Activated CD8-positive, alpha-beta memory T cell treated with anti-CD3 and anti-CD28 coated beads, Interleukin-2, amount 50 U/mL, for 24 hours (primary cell): ENCODE data around the gene PBRM1.
A peak's percentile ranks its signal among the peaks of the same experiment; 100 is the strongest.
"Not testable (repeated sequence)": the region's sequence is repeated elsewhere in the genome, so short reads cannot be mapped to it uniquely, and the experiment has no call there.

ENCODE experiments used
- DNase-seq: peaks from one replicate; pipeline ENCODE4 v3.0.0-alpha.2; 2020; ENCODE audit errors: extremely low read depth

PBRM1 gene

DNA sequence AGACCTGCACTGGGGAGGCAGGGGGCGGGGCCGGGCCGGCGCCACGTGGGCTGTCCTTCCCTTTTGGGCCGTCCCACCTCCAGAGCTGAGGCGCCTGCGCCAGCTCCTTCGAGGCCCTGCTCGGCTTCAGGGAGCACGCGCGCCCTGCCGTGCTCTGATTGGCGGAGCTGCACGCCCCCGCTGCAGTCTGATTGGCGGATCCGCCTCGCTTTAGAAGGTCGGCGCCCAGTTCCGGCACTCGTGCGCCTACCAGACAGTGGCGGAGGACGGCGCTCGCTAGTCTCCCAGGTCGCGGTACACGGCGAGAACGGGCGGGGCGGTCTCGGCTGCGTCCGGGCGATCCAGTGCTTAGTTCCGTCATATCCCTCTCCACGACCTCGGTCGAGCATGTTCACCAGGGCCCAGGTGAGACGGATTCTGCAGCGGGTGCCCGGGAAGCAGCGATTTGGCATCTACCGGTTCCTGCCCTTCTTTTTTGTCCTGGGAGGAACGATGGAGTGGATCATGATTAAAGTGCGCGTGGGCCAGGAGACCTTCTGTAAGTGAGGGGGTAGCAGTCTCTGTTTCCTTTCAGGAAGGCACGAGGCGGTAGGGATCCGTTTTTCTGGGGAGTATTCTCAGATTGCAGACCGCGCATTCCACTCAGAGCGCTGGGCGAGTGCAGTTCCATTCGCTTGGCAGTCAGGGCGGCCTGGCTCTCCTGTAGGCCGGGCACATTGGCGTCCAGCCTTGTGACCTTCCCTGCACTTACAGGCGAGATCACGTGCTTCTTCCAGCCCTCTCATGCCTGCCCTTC, 149.1 kb downstream of the PBRM1 start, which contains the start of gene UQCC5:
Gene UQCC5, plus strand, starts transcription at position 237 of the 796 bp plus-strand sequence. Its CDS starts 151 bp downstream, at position 388.
- peak; percentile 94 for DNase-seq

DNA sequence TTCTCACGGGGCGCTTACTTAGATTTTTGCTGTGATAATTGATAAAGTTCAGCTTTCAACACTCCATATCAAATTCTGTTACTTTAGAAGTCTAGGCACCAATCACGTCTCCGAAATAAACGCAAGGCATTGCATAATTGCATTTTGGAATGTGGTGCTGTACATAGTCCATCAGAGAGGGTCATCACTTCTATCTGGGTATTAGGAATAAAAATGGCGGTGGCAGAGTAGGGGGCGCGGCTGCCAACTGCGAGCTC, 149.7 kb downstream of the PBRM1 start:
- no peak for DNase-seq

DNA sequence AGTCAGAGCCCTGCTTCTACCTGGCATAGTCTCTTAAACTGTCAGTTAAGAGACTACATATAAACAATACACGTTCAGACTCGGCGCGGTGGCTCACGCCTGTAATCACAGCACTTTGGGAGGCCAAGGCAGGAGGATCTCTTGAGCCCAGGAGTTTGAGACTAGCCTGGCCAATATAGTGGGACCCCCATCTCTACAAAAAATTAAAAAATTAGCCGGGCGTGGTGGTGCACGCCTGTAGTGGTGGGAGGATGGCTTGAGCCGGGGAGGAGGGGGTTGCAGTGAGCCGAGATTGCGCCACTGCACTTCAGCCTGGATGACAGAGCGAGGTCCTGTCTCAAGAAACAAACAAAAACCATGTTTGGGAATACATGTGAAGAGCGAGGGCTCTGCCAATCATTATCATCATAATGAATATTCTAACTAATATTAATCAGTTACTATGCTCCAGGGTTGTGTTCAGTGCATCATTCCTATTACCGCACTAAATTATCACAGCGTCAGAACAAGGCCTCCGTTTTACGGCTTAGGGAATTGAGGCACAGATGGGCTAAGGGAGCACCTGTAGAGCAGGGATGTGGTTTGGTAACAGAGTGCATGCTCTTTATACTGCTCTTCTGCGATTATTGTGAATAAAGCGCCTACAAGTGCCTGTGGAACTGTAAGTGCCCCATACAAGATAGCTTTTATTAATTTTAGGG, 150.2 kb downstream of the PBRM1 start:
- no peak for DNase-seq

DNA sequence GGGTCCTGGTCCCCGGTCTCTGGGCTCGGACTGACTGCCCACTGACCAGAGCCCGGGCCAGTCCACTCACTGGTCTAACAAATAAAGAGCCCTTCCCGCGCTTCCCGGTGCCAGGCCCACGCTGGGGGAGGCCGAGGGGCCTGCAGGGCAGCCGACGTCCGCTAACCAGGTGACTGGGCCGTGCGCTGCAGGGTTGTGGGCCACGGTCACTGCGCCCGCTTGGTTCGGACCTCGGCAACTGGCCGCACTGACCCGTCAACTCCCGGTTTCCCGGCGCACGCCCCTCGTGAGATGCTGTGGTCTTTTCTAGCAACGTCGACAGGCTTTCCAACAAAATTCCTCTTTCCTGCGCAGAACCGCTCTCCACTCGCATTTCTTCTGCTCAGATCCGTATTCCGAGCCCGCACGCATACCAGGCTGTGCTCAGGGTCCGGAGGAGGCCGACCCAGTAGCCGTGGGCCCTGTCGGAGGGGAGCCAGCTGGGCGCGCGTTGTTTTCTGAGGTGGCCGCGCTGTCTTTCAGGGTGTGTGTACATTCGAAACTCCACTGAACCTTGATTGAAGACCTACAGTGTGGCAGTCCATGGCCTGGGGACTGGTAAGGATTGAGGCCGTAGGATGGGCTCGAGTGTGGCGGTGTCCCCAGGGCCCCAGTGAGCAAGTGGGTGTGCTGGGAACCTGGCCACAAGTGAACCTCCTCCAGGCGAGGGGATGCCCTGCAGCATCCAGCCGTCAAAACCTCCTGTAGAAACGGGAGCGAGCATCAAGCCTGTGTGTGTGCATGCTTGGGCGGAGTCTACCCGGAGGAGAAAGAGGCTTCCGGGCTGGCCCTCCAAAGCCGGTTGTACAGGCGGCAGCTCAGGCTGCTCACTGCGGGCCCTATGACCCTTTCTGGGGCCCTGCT, 151.2 kb downstream of the PBRM1 start:
- no peak for DNase-seq

DNA sequence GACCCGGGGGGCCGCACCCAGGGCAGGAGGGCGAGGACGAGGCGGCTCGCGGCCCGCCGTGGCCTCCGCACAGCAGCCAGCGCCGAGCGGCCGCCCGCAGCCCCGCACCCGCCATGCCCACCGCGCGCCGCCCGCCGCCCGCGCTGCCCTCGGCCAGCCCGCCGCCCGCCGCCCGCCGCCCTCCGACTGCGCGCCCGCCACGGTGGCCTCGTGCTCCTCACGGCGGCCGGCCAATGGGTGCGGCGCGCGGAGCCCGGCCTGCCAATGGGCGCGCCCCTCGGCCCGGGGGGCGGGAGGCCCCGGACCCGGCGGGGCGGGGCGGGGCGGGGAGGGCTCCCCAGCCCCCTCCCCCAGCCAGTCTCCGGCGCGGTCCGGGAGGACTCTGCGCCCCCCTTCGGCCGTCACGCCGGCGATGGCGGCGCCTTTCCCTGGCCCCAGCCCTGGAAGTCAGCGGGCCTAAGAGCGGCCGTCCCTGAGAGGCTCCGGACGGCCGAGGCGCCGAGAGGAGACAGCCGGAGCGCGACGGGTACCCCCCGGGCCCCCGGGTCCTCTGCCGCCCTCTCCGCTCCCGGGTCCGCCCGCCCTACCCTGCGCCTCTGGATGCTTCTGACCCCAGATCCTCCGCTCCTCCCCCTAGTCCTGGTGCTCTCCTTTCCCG, 152.0 kb downstream of the PBRM1 start, which contains the start of gene NT5DC2:
Gene NT5DC2, minus strand, starts transcription at position 235 of the 658 bp plus-strand sequence. Its CDS starts 120 bp downstream, at position 115.
- DNase-seq: no peak

DNA sequence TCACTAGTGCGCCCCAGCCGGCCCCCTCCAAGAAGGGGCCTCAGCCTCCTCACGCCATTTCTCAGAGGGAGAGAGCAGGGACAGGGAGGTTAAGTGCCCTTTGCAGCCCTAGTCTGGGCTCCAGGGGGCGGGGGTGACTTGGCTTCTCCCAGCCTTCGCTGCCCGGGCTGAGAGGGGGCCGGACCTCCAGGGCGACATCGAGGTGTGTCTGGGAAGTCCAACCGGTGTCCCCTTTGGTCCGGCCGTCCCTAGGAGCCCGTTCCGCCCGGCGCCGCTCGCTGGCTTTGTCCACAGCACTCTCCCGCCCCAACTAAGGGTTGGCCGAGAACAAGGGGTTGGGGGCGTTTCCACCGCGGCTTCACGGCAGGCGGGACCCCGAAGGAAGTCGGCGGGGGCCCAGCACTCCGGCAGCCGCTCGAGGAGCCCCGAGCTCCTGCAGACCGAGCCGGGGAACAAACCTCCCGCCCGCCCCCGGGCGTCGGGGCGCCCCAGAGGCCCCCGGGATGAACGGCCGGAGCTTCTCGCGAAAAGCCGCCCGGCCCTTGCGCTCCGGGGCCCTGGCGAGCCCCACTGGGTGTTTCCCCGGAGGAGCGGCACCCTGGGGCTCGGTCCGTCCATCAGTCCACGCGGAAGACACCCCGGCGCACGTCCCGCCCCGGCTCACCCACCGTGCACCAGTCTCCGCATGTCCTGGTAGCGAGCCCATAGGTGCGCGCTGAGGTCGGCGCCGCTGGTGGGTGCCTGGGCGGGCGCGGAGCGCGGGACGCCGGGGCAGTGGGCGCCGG, 152.7 kb downstream of the PBRM1 start:
- no peak for DNase-seq

DNA sequence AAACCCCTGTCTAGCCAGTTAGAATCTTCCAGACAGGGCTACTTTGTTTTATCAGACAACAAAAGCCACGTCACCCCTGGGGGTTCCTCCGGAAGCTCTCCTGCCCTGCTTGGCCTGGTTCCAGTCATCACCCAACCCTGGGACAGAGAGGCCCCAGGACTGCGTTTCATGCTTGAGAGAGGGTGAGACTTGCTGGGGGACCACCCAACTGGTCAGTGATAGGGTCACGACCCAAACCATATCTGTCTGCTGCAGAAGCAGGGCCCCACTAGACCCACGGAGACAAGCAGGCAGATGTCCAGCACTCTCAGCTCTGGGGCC, 153.2 kb downstream of the PBRM1 start:
- no peak for DNase-seq

DNA sequence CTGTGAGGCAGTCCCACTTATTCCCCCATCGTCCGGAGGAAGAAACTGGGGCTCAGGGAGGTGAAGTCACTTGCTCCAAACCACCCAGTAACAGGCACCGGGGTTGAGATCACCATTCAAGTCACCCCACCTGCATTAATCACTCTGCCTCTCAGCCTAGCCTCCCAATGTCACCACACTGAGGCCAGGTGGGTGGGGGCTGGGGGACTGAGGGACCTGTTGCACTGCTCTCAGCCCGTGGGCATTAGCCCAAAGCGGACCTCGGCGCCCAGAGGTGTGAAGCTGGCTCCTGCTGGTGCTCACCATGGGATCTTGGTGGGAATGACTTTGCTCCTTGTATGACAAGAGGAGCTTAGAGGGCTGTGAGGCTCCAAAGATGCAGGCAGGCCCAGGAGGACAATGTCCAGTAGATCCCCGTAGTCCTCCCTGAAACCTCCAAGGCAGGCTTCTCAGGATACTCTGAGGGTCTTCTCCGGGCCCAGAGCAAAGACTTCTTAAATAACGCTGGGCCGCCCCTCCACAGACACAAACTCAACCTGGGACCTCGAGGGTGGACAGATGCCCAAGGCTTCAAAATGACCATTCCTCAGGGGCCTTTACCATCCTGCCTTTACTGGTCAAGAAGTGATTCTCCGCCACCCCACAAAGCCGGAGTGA, 153.7 kb downstream of the PBRM1 start:
- DNase-seq: no peak

DNA sequence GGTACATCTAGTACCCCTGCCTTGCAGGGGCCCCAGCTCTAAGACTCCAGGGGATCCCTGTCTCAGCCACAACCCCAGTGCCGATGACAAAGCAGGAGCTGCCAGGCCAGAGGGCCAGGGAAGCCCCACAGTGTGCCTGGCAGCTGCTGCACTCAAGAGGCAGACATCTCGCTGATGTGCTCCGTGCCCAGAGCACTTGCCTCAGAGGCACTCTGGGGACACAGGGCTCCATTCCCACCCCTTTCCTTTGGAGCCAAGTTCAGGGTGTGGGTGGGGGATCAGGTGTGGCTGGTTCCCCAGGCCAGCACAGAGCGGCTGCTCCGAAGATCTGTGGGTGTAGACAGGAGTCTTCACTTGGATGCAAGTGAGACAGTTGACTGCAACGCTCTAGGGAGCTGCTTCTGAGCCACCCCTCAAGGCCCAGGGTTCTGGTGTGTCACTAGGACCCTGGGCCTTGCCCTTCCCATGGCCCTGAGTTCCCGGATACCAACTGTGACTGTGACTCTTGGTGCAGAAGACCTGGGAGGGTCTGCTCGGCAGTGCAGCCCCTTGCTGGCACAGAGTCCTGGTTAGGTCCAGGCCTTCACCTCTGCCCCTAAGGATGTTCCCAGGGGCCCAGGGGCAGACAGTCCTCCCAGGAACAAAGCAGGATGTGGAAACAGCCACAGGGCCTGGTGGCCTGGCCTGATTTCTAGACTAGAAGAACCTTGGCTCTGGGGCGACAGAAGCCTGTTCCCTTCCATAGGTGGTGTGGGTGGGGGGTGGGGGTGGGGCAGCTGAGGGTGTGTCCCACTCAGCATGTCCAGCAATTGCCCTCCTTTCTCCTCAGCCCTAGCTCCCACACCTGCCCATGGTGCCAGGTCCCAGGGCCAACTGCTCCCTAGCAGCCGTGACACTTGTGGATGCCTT, 154.5 kb downstream of the PBRM1 start:
- DNase-seq: no peak

DNA sequence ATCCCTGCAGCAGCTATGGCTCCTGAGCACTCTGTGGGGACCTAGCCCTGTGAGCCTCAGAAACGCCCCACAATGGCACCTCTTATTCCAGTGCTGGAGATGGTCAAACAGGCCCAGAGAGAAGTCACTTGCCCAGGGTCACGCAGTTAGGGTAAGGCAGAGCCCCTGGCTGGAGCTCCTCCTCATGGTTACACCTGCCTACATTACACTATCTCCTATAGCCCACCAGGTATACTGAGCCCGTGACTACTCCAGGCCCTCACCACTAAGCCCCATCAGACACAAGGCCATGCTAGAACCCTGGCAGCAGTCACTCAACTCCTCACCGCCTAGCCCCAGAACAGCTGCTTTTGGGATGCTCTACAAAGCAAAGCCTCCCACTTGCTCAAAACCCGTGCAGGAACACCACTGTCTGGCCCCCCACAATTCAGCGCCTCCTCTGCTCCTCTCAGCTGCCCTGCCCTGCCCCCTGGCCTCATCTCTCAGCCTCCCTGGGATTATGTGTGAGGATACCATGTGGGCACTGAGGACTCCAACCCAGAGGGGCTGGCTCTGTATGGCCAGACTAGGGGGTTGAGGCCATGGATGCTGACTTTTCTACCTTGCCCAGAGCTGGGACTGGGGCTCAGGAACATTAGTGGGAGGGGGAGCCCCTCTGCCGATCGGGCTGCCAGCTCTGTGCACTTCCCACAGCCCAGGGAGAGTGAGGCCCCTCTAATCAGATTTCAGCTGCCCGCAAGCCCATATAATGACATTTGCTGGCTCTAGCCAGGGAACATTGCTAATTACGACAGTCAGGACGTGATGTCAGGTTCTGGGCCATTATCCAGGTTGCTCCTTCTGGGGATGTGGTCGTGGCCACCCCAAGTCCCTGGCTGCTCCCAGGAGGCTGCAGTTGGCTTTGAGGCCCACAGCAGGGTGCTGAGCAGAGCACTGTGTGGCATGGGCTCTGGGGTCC, 156.1 kb downstream of the PBRM1 start:
- no peak for DNase-seq

DNA sequence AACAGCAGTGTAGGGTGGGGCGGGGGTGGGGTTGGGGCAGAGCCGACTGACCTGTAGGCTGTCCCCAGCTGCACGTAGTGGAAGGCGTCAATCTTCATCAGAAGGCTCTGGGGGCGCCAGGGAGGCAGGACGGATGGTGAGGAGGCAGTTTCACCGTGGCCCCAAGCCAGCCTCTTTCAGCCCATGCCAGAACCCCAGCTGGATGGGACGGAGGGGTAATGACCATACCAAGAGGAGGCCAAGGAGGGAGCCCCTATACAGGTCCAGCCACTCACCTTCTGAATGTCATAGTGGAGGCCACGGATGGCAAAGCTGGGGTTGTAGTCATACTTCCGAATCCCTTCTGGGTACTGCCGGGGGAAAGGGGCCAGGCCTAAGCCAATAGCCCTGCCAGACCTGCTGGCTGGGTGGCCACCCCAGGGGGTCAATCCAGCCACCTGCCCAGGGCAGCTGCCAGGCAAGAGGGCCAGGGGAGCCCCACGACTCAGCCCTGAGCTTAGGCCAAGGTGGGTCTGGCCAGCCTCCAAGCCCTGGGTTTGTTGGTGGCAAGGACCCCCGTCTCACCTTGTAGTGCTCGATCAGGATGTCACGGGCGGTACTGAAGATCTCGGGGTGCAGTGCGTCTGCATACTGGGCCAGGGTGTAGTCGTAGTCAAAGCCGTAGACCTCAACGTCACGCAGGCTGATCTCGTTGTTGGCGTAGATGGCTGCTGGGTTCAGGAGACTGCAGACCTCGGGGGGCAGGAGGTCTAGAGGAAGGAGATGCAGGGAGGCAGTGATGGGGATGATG, 156.9 kb downstream of the PBRM1 start:
- DNase-seq: no peak

DNA sequence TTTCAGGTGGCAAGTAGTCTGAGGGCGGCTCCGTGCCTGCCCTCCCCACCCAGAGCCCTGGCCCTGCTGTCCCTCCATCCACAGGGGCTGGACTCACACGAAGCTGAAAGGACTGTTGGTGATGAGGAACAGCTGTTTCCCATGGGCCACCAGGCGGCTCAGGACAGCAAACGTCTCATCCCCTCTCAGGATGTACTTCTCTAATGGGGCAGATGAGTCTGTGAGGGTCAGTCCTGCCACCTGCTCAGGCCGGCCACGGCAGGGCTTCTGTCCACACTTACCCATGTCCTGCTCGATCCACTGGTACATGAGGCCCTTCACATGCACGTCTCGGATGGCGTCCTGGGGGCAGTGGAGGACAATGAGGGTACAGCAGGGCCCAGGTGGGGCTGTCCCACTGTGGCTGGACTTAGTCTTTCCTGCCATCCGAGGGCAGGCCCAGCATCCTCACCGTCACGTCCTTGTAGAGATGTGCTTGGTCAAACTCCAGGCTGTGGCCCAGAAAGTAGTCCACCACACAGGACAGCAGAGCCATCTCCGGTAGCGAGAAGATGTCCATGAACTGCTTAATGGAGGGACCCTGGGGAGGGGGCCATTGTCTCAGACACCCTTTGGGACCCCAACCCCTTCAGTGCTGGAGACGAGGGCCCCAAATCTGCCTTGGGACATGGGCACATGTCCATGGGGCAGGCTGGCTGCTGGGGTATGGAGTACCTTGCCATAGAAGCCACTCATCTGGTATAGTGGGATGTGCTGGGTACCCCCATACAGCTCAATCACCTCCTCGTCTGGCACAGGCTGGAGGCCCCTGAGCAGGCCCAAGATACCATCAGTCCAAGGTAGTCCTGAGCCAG, 157.8 kb downstream of the PBRM1 start:
- no peak for DNase-seq

DNA sequence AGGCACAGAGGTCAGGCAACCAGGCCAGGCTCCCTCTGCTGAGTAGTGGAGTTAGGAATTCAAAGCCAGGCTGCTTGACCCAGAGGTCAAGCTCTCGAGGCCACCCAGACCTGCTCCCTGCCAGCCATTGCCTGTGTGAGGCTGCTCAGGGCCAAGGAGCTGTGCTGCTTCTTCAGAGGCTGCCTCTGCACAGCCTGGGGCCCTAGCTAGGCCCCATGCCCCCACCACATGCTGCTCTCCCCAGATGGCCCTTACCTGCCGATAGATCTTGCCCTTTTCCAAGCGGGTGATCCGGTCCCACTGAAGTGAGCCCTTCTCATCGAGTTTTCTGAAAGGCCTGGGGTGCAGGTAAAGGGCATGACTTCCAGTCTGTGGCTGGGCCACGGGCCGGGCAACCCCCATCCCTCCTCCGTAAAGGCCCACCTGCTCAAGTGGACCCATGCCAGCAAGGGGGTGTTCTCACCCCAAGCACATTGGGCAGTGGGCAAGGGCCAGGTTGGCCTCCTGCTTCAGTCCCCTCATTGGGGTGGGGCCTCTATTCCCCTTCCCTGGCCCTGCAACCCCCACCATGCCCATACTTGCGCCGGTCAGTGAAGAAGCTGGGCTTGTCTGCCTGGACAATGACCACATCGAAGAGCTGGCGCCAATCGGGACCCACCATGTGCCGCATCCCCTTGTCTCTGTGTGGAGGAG, 158.5 kb downstream of the PBRM1 start:
- DNase-seq: no peak

DNA sequence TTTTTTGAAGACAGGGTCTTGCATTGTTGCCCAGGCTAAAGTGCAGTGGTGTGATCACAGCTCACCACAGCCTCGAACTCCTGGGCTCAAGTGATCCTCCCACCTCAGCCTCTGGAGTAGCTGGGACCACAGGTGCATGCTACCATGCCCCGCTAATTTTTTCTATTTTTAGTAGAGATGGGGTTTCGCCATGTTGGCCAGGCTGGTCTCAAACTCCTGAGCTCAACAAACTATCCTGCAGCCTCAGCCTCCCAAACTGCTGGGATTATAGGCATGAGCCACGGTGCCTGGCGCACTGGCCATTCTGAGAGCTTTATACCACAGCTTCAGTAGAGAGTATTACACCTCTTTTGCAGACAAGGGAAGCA, 159.1 kb downstream of the PBRM1 start:
- not testable (repeated sequence) for DNase-seq

DNA sequence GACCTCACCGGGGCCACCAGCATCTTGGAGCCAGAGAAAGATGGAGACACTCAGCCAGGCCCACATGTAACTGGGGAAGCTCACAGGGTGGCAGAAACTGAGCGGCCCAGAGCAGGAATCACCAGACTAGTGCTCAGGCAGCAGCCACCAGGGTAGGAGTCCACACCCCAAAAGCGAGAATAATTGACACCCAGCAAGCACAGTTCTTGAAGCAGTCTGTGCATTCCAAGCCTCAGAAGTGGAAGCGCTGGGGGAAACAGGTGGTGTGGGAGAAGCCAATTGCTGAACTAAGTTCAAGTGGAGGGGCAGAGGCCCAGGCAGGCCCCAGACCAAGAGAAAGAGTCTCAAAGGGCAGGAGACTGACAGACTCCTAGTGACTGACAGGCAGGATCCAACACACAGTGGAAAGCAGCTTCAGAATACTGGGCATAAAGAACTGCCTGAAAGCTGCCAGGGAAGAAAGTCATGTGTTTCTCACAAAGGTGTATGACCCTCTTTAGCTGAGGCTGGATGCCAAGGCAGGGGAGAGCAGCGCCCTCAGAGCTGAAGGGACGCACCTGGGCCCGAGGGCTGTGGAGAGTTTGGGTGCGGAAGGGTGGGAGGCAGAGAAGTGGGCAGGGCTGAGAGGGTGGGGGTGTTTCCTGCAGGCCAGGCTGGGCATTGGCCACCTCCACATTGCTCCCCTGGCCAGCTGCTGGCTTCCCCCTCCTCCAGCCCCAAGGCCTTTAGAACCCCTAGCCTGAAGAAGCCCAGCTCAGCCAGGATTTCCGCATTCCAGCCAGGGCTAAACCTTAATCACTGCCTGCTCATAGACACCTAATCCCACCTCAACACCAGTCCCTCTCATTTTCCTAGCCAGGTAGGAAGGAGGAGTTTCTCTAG, 159.8 kb downstream of the PBRM1 start:
- no peak for DNase-seq
